NCI-H748 (cell line): ENCODE data around the gene SLC5A11.
"Not testable (repeated sequence)": the region's sequence is repeated elsewhere in the genome, so short reads cannot be mapped to it uniquely, and the experiment has no call there.

Experiments
- DNase-seq: peaks from one replicate; lab custom pipeline; 2025; ENCODE audit not compliant: unreplicated experiment; lab: John Stamatoyannopoulos, UW

Gene SLC5A11

GRCh38 chr16:24856871-24857270 lies 11.1 kb downstream of the SLC5A11 start:
- DNase-seq, result not testable (repeated sequence)

GRCh38 chr16:24858219-24859041 lies 12.7 kb downstream of the SLC5A11 start:
- DNase-seq, result no peak

DNA sequence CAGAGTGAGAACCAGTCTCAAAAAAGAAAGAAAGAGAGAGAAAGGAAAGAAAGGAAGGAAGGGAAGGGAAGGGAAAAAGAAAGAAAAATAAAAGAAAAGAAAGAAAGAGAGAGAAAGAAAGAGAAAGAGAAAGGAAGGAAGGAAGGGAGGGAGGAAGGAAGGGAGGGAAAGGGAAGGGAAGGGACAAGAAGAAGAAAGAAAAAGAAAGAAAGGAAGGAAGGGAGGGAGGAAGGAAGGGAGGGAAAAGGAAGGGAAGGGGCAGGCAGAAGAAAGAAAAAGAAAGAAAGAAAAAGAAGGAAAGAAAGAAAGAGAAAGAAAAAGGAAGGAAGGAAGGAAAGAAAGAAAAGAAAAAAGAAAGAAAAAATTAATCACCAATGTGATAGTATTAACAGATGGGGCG lies 15.7 kb downstream of the SLC5A11 start:
- DNase-seq, result no peak

DNA sequence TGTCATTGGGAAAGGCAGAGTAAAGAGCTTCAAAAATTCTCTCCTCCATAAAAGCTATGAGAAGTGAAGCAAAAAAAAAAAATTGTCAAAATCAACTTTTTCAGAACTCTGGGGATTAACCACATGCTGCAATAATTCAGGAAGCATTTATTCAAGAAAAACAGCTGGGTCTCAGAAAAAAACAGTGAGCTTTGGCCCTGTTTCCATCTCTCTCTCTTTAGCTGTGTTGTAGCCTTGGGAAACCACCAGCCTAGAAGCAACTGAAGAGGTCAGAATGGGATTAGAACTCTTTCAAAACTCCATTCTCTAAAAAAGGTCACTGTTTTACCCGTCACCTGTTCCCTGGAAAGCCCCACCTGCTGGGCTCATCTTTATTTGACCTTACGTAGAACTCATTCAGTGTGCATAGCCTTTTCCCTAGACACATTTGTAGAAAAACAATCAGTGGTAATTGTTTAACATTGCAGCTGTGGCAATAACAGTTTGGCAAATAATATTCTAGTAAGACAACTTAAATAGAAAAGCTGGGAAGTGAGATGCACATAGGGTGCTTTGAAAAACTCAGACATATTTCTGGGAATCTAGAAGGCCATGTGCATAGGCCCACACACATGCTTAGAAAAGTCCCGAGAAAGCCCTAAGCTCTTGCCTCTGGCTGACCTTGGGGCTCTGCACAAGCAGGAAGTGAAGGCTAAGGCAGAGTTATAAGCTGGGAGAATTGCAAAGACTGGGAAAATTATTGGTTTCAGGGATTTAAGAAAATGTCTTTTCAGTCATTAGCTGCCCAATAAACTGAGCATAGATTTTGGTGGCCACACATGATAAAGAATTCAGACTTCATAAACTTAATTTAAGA lies 18.0 kb downstream of the SLC5A11 start:
- no peak for DNase-seq

GRCh38 chr16:24869033-24869432 lies 23.3 kb downstream of the SLC5A11 start:
- no peak for DNase-seq

- no peak for DNase-seq
Observed at GRCh38 chr16:24871891-24872290, 26.1 kb downstream of the SLC5A11 start.

GRCh38 chr16:24873028-24873427 lies 27.3 kb downstream of the SLC5A11 start:
- no peak for DNase-seq

DNA sequence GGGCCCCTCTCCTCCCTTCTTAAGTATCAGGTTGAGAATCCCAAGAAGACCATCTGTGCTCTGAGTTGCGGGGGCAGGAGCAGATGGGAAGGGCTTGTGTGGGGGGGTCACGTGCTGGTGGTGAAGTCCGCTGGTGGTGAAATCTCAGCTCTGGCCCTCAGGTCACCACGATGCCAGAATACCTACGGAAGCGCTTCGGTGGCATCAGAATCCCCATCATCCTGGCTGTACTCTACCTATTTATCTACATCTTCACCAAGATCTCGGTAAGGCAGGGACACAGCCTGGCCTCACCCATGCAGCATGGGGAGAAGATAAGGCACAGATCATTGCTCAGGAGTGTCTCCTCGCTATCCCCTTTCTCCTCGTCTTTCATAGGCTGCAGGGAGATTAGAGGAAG lies 29.7 kb downstream of the SLC5A11 start:
- no peak for DNase-seq

DNA sequence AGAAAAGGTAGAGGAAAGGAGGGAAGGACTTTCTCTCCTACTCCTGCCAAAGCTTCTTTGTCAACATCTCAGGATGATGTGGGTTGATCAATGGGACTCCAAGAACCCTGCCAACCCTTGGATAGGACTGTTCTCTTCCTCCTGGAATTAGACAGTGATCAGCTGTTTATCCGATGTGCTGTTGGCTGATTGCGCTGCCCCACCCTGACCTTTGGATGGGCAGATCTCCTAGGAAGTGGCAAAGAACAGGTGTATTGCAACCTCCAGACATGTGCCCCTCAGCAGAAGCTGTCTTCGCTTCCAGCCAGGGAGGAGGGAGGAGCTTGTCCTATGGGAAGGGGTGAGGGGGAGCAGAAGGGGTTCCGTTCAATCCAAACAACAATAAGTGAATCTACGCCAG lies 30.5 kb downstream of the SLC5A11 start:
- DNase-seq, result no peak

DNA sequence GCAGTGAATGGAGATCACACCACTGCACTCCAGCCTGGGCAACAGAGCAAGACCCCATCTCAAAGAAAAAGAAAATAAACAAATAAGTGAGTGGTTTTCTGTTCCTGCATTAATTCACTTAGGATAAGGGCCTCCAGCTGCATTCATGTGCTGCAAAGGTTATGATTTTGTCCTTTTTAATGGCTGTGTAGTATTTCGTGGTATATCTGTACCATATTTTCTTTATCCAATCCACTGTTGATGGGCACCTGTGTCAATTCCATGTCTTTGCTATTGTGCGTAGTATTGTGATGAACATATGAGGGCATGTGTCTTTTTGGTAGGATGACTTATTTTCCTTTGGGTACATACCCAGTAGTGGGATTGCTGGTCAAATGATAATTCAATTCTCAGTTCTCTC lies 33.9 kb downstream of the SLC5A11 start:
- DNase-seq, result no peak

GRCh38 chr16:24883714-24884151 lies 38.0 kb downstream of the SLC5A11 start:
- no peak for DNase-seq

- no peak for DNase-seq
Observed at GRCh38 chr16:24887472-24887871, 41.7 kb downstream of the SLC5A11 start.

- DNase-seq, result no peak
Observed at GRCh38 chr16:24890746-24891145, 45.0 kb downstream of the SLC5A11 start.

DNA sequence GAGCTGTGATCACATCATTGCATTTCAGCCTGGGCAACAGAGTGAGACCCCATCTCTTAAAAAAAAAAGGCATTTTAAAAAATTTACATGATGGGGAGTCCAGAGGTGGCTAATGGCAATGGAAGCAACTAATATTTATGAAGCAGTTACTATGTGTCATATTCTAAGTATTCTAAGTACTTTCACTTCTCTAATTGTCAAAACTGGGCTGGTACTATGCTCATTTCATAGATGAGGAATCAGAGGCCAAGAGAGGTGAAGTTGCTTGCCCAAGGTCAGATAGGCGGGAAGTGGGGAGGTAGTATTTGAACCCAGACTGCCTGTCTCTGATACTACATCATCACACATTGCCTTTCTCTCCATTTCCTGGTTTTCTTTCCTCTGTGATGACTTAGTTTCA lies 50.7 kb downstream of the SLC5A11 start:
- DNase-seq, result no peak

DNA sequence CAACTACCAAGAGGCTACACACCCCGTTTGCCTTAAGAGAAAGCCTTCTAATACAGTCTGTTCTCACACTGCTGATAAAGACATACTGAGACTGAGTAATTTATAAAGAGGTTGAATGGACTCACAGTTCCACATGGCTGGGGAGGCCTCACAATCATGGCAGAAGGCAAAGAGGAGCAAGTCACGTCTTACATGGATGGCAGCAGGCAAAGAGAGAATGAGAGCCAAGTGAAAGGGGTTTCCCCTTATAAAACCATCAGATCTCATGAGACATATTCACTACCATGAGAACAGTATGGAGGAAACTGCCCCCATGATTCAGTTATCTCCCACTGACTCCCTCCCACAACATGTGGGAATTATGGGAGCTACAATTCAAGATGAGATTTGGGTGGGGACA lies 51.8 kb downstream of the SLC5A11 start:
- not testable (repeated sequence) for DNase-seq

DNA sequence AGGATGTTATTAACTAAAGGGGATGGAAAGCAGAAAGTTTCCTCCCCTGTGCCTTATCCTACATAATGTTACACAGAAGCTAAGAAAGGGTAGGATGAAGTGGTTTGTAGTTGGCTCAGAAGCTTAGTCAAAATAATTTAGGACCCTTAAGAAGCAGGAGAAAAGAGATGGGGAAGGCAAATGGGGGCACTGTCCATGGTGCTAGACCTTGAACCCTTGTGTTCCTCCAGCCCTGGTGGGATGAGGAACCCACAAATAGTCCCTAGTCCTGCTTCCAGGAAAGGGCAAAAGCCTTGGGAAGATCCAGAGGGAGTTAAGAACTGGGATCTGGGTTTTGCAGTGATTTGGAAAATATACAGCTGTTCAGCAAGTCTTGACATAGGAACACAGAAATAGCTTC lies 54.5 kb downstream of the SLC5A11 start:
- DNase-seq, result no peak

DNA sequence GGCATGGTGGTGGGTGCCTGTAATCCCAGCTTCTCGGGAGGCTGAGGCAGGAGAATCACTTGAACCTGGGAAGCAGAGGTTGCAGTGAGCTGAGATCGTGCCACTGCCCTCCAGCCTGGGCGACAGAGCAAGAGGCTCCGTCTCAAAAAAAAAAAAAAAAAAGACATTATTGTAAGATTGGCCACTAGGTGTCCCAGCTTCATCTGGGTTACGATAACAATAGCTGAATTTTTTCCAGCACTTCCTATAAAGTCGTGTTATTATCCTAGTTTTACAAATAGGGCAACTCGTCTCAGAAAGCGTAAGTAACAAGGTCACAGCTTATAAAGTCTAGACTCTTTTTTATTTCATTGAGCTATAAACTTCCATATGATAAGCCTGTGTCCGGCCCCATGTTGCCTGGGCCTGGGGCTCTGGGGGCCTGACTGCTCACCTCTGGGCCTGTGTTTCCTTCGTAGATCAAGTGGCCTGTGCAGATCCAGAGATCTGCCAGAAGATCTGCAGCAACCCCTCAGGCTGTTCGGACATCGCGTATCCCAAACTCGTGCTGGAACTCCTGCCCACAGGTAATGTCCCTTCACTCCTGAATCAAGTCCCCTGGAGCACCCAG lies 60.5 kb downstream of the SLC5A11 start:
- DNase-seq, result no peak

DNA sequence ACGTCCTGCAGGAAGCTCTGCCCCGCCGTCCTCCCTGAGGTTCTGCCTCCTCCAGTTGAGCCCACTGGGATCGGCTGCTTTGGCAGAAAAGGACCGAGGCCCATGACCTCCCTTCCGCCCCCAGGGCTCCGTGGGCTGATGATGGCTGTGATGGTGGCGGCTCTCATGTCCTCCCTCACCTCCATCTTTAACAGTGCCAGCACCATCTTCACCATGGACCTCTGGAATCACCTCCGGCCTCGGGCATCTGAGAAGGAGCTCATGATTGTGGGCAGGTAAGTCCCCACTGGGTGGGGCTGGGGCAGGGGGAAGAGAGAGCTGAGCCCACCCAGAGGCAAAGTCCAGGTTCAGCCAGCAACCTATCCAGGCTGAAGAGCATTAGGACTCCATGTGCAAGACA lies 61.1 kb downstream of the SLC5A11 start:
- DNase-seq, result no peak

DNA sequence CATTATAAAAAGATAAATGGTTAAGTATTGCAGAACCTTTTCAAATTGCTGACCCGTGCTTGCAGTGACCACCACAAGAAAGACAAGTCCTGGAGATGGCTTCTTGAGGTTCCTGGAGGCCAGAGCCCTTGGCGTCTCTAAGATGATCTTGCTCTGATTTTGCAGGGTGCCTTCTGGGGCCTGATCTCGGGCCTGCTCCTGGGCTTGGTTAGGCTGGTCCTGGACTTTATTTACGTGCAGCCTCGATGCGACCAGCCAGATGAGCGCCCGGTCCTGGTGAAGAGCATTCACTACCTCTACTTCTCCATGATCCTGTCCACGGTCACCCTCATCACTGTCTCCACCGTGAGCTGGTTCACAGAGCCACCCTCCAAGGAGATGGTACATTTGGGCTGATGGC lies 63.0 kb downstream of the SLC5A11 start:
- DNase-seq, result no peak

- no peak for DNase-seq
Observed at GRCh38 chr16:24909856-24910255, 64.1 kb downstream of the SLC5A11 start.

DNA sequence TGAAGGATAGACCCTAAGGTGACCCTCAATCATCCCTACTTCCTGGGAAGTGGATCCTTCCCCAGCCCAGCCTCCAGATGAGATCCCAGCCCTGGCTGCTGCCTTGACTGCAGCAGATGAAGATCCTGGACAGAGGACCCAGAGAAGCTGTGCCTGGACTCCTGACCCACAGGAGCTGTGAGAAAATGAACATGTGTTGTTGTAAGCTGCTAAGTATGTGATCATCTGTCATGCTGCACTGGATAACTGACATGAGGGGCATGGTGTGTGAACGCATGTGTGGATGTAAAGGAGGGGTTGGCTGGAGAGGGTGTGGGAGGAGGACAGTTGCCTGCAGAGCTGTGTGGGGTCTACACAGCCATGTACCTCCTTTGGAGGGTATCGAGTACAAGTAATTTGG lies 69.3 kb downstream of the SLC5A11 start:
- no peak for DNase-seq

- no peak for DNase-seq
Observed at GRCh38 chr16:24915576-24915975, 69.8 kb downstream of the SLC5A11 start.
